Fibroblast of the conjunctiva (primary cell): ENCODE data around the gene UHRF1.
"Not testable (repeated sequence)": the region's sequence is repeated elsewhere in the genome, so short reads cannot be mapped to it uniquely, and the experiment has no call there.

ENCODE experiments used
- DNase-seq: peaks from one replicate; pipeline ENCODE4 v3.0.0-alpha.2; 2010; ENCODE audit warnings: low read depth

The UHRF1 gene

GRCh38 chr19:4935444-4935843 is 26.1 kb downstream of the UHRF1 start:
- no peak for DNase-seq

DNA sequence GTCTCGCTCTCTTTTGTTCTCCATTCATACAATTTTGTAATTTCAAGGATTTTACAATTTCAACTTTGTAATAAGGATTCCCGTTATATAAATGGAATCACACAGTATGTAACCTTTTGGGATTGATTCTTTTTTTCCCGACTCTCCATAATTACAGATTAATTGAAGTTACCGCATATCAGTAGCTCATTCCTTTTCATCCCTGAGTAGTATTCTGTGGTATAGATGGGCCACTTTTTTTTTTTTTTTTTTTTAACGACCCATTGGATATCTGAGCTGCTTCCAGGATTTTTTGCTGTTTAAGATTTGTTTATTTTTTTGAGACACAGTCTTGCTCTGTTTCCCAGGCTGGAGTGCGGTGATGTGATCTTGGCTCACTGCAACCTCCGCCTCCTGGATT is 27.8 kb downstream of the UHRF1 start:
- no peak for DNase-seq

GRCh38 chr19:4938461-4938860 is 29.2 kb downstream of the UHRF1 start:
- not testable (repeated sequence) for DNase-seq

- DNase-seq, result no peak
Measured at GRCh38 chr19:4939466-4939865, 30.2 kb downstream of the UHRF1 start.

DNA sequence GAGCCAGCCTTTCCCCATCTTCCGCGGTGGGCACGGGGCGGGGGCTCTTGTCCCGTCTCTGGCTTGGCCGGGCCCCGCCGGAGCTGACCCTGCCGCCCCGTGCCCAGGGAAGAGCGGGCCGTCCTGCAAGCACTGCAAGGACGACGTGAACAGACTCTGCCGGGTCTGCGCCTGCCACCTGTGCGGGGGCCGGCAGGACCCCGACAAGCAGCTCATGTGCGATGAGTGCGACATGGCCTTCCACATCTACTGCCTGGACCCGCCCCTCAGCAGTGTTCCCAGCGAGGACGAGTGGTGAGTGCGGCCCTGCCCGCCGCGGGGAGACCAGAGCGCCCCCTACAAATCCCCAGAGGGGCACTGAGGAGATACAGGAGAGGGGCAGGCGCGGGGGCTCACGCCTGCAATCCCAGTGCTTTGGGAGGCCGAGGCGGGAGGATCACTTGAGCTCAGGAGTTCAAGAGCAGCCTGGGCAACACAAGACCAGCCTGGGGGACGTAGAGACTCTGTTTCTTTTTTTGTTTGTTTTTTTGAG is 32.4 kb downstream of the UHRF1 start:
- not testable (repeated sequence) for DNase-seq

- DNase-seq, result not testable (repeated sequence)
Measured at GRCh38 chr19:4950650-4951049, 41.3 kb downstream of the UHRF1 start.

- no peak for DNase-seq
Measured at GRCh38 chr19:4951656-4952055, 42.4 kb downstream of the UHRF1 start.

DNA sequence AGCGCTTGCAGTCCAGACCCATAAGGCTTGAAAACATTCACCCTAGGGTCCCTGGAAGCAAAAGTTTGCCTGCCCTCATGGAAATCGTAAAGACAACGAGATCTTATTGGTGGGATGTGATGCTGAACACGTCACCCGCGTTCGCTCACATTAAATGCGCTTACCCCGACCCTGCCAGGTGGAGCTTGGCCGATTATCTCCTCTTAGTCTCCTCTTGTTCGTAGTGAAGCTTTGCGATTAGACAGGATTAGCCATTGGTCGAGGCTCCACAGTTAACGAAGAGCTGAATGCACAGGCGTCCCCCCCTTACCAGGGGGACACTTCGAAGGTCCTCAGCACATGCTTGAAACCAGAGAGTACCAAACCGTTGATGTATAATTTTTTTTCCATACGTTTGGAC is 43.6 kb downstream of the UHRF1 start:
- DNase-seq, result no peak

DNA sequence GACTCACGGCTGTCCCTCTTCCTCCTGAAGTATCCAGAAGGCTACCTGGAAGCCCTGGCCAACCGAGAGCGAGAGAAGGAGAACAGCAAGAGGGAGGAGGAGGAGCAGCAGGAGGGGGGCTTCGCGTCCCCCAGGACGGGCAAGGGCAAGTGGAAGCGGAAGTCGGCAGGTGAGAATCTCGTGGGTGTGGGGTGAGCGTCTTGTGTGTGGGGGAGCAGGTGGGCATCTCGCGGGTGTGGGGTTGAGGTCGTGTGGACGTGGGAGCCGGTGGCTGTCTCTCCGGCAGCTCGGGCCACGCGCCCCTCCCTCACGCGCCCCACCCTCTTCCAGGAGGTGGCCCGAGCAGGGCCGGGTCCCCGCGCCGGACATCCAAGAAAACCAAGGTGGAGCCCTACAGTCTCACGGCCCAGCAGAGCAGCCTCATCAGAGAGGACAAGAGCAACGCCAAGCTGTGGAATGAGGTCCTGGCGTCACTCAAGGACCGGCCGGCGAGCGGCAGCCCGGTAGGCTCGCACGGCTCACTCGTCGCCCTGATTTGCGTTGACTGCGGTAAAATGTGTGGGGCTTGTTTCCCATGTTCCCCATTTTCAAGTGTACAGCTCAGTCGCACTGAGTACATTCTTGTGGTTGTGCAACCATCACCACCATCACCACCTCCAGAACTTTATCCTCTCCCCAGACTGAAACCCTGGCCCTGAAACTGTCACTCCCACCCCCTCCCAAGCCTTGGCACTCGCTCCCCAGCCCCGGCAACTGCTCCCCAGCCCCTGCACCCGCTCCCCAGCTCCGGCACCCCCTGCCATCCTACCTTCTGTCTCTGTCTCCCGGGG is 45.2 kb downstream of the UHRF1 start:
- DNase-seq, result not testable (repeated sequence)

DNA sequence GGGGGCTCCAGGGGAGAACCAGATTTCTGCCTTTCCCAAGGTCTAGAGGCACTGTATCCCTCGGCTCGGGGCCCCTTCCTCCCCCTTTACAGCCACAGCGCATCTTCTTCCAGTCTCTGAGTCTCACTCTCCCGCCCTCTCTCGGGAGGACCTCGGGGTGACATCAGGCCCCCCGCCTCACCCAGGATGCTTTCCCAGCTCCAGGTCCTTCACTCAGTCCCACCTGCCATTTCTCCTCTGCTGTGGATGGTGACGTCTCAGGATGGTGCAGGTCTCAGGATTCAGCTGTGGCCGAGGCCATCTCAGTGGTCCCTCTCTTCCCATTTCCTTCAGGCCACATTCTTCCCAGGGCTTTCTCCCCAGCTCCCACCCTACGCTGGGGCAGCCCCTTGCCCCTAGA is 46.0 kb downstream of the UHRF1 start:
- DNase-seq, result no peak

GRCh38 chr19:4957981-4958380 is 48.7 kb downstream of the UHRF1 start:
- no peak for DNase-seq

DNA sequence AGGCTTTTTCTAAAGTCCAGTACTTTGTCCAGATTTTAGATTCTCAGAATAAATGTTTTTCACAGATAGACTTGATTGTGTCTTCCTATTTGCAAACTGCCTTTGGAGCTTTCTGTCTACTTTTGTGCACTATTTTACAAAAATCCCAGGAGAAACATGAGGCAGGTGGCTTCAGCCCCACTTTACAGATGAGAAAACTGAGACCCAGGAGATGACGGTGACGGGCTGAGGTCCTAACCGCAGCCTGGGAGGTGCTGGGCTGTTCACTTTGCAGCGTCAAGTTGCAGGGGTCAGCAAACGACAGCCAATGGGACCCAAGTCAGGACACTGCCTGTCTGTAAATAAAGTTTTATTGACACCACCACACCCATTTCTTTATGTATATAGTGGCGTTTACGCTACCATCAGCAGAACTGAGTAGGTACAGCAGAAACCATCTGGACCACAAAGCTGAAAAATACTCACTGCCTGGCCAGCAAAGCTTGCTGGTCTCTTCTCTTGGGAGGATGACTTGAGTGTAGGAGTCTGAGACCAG is 52.9 kb downstream of the UHRF1 start:
- DNase-seq, result no peak

DNA sequence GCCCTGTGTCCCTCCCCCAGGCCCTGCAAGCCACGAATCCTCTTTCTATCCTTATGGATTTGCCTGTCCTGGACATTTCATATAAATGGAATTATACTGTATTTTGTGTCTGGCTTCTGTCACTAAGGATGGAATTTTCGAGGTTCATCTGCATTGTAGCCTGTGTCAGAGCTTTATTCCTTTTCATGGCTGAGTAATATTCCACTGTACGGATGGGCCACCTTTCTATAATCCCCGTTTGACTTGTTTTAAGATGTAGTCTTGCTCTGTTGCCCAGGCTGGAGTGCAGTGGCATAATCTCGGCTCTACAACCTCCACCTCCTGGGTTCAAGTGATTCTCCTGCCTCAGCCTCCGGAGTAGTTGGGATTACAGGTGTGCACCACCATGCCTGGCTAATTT is 55.8 kb downstream of the UHRF1 start:
- DNase-seq, result no peak

DNA sequence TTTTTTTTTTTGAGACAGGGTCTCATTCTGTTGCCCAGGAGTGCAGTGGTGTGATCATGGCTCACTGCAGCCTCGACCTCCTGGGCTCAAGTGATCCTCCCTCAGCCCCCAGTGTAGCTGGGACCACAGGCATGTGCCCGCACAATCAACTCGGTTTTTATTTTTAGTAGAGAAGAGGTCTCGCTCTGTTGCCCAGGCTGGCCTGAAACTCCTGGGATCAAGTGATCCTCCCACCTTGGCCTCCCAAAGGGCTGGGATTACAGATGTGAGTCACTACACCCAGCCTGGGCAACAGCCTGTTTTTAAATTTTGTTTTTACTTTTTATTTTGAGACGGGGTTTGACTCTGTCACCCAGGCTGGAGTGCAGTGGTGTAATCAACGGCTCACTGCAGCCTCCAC is 57.3 kb downstream of the UHRF1 start:
- no peak for DNase-seq

DNA sequence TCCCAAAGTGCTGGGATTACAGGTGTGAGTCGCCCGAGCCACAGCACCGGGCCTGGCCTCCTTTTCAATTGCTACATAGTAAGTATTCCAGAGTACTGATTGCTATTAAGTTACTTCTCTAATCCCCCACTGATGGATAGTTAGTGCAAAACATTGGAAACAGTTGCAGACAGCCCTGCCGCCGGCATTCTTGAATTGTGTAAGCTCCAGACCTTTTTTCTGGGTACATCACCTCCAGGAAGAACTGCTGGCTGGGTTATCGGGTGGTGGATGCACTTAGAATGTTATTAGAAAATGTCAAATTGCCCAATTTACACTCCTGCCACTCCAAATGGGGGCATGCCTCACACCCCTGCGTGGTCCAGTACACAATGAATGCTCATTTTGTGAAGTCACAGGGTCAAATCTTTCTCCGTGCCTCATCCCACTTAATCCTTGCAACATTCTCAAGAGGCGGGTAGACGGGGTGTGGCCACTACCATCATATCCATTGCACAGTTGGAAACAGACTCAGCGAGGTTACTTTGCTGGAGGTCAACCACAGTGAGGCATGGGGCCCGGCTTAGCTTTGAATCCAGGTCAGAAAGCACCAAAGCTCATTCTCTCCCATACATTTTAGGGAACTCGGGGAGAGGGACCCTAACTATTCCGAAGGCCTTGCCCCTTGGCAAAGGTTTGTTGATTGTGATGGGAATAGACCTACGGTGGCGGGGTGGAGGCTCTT is 58.6 kb downstream of the UHRF1 start:
- no peak for DNase-seq

DNA sequence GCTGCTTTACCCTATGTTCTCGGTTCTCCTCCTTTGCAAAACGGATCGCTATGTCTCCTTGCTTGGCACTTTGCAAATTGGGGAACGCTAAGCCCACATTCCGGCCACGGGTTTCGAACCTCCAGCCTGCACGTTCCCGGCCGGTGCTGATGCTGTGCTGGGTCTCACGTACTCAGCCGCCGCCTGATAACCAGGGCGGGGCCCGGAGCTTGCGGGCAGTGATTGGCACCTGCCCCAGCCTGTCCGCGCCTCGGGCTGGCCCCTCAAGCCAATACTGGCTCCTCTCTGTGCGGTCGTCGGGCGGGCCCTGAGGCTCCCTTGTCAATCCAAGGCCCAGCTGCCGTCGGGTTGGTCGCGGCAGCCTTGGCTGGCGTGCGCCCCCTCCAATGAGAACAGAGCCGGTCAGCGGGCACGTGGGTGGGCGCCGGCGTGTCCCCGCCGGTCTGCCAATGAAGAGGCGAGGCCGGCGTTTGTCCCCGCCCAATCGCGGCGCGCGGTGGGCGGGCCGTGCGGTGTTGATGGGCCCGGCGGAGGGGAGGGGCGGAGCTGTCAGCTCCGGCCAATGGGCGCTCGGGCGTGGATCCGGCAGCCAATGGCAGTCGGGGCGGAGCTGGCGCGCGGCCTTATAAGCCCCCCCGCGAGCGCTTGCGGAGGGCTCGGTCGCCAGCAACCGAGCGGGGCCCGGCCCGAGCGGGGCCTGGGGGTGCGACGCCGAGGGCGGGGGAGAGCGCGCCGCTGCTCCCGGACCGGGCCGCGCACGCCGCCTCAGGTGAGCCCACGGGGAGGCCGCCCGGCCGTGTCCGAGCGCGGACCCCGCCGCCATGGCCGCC is 59.4 kb downstream of the UHRF1 start, which contains the start of gene KDM4B:
Gene KDM4B (plus strand): TSS at position 652 of the 830 bp plus-strand sequence. CDS start 63,778 bp downstream, outside the sequence.
- peak; percentile 99 for DNase-seq

DNA sequence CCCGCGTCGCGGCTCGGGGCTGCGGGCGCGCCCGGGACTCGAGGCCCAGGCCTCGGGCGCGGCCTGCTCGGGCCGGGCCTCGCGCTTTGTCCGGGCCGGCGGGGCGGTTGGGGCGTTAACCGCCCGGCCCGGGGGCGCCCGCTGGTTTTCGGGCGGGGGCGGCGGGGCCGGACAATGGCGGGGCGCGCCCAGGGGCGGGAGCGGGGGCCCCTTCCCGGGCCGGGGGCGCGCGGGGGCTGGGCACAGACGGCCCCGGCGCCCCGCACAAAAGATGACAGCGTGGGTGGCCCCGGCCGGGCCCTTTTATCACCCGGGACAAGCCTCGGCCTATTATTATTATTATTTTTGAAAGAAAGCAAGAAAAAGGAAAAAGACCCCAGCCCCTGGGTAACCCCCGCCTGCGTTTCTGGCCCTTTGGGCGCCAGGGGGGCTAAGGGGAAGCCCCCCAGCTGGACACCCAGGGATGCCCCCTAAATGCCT is 60.0 kb downstream of the UHRF1 start:
- DNase-seq, result no peak

DNA sequence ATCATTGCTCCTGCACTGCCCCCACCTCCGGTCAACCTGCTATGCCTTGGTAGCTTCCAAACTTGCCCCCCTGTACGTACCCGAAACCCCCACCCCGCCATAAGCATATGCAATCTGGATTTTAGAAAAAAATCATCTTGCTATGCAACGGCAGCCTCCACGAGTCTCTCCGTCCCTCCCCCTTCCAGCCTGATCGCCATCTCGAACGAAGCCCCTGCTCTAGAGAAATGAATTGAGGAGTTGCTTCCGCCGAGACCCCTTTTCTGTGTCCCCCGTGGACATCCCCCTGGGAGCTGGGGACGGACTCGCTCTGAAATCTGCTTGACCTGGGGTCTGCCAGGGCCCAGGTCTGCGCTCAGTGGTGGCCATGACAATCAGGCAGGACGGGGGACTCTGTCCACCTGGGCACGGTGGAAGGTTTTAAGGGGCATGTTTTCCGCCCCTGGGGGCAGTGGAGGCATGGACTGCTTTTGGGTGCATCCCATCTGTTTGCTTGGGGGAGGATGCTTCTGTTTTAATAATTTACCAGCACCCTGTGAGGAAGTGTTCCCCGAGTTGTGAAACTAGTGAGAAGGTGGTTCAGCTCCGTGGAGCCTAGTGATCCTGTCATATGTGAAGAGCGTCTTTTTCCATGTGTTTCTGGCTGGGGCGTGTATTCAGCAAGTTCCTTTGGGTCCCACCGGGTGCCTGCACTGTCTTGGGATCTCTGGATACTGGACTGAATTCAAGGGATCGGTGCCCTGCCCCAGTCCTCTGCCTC is 60.7 kb downstream of the UHRF1 start:
- no peak for DNase-seq

- DNase-seq, result no peak
Measured at GRCh38 chr19:4970558-4971423, 61.5 kb downstream of the UHRF1 start.

DNA sequence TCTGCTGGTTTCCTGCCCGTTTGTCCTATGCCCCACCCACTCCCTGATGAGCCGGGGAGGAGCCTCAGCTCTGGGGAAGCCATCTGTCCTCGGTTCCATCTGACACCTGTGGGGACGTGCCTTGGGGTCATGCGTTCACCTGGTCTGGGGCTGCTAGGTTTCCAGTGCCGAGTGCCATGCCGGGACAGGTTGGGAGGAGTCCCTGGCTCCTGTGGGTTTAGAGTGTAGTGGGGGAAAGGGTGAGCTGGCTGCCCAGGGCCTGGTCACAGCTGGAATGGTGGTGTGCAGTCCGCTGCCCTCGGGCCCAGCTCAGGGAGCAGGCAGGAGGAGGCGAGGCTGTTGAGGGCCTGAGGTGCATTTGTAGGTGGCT is 62.1 kb downstream of the UHRF1 start:
- no peak for DNase-seq
